Left renal pelvis (tissue), 4 donors: Measurements from ENCODE around the gene ADORA2A. TPM values are rescaled to one million over a fixed set of nuclear protein-coding genes. Genes with fewer than 3 reads are reported as not detected.

Source experiments
- DNase-seq, 4 donors: peaks; one replicate each; pipeline ENCODE4 v3.0.0-alpha.2; 2013; ENCODE audit warnings: low read depth in 4 of 4, low spot score in 3 of 4
- polyA plus RNA-seq, 4 donors: library from polyadenylated mRNA; unstranded; fragments of 120-200 nt; gene quantifications; one replicate each; pipeline ENCODE4 v1.2.1, GENCODE V29; 2013; ENCODE audit not compliant: insufficient read length in 4 of 4

ADORA2A gene
- polyA plus RNA-seq, 4 donors: 5.1 to 11.9 (median 5.9) TPM

DNA sequence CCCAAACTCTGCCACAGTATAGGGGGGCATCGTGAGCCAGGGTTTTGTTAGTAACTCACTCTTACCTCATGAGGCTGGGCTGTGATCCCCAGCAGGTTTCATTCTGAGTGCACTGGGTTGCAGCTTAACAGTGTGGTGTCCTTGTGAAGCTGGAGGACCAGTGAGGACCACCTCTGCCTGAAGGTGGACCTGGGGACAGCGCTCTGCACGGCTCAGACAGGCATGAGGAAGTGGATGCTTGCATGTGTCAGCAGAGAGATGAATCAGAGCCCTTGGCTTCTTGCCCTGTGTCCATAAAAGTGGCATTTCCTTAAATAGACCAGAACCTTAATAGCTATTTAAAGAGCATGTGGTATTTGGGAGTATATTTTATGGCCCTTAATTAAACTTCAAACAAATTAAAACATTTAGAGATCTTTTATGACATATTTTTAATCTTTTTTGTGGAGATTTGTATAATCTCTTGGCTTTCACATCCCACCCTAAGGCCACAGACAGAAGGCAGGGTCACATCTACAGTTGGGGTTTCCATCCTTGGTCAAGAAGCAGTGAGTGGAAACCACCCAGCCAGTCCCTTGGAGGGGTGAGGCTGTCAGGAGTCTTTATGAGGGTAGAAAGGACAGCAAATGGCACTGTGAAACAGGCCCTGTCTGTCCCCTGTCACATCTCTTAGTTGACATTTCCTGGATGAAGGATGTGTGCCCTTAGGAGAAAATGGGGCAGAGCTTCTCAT is 24.8 kb upstream of the ADORA2A start:
- DNase-seq: peak; percentile 56 to 66 (median 58)

- no peak for DNase-seq
Observed at GRCh38 chr22:24403346-24403745, 24.1 kb upstream of the ADORA2A start.

DNA sequence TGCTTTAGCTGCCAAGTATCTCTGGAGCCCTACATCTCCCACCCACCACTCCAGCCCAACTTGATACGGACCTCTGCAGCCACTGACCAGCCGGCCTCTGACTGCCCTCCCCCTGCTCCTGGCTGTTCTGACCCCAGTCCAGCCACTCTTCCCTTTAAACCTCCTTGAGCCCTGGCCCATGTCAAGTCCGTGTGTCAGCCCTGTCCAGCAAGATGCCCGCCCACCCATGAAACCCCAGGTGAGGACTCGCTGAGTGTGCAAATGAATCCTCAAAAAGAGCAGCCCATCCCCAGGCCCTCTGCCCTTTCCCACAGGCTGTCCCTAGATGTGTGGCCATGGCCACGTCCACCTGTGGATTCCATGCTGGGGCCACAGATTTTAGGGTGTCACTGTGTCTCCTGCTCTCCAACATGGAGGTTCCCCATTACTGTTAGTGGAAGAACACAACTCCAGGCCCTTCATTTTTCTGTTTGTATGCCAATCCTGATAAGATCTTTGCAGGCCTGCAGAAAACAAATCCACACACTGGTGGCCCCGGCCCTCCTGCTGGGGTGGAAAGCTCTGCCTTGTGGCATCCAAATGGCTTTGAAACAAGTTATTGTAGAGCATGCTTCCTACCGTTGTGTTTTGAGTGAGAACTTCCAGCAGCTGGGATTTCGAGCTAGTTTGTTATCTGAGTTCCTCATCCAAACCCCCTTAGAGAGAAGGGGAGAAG is 22.7 kb upstream of the ADORA2A start:
- DNase-seq: no peak

- DNase-seq: no peak
Observed at GRCh38 chr22:24405631-24406321, 21.6 kb upstream of the ADORA2A start.

DNA sequence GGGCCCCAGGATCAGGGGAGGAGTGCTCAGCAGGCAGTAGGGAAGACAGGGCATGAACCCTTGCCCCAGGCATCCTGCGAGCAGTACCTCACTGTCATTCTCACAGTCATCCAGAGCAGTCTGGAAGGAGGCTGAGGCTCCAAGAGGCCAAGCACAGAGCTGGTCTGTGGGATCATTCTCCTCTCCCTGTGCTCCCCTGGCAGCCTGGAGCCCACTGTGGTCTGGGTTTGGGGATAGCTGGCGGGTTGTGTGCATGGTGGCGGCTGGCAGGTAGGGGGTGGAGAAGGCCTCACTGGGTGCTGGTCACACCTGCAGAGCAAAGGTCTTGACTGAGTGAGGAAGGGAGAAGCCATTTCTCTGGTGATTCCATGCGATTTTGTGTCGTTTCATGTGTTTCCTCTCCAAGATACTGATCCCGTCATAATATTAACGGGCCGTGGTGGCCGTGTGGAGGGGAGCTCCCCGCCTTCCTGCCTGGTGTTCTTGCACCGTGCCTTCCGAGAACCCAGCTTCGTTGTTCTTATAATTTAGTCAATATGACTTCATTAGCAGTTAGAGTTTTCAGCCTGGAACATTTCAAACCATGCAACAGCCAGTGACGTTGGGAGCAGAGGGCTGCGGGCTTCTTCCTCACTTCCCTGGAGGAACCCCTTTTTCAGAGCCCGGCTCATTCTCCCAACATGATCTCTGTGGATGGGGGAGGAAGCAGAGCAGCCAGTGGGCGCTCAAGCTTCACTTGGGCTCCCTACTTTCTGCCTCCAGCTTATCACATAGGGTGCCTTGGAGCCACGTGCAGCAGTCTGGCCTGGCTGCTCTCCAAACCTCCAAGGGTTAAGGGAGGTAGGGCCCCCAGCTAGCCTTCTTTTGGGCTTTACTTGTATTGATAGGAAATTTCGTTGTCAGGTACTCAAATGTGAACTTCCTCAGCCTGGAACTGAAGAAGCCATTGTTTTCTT is 20.8 kb upstream of the ADORA2A start:
- DNase-seq: no peak

- no peak for DNase-seq
Observed at GRCh38 chr22:24407278-24407665, 20.1 kb upstream of the ADORA2A start.

DNA sequence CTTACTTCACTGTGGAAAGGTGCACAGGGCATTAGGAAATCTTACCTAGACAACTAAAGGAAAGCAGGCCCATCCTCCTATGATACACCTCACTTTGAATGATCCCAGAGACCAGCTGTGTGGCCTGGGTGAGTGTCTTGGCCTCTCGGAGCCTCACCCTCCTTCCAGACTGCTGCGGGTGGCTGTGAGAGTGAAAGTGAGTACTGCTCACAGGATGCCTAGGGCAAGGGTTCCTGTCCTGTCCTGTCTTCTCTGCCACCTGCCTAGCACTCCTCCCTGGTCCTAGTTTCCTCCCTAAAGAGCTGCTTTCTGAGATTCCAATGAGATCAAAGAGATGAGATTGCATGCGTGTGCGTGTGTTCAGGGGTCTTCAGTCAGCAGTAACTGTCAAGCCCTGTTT is 19.5 kb upstream of the ADORA2A start:
- DNase-seq: no peak

DNA sequence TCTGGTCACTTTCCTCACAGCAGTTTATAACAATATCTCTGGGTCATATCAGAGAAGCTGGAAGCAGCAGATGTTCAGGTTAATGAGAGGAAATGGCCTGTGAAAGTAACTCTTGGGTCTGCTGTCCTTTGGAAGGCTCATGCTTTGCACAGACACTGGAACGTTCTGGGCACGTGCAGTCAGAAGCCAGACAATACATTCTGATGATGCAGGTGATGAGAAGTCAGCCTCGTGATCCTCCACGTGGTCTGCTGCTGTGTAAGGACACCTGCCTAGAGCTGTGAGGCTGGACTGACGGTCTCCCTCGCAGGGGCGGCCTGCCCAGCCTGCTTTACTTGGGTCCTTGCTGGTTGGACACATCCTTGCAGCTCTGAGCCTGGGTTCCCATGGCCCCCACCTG is 18.8 kb upstream of the ADORA2A start:
- DNase-seq: no peak

GRCh38 chr22:24409707-24410106 is 17.7 kb upstream of the ADORA2A start:
- no peak for DNase-seq

DNA sequence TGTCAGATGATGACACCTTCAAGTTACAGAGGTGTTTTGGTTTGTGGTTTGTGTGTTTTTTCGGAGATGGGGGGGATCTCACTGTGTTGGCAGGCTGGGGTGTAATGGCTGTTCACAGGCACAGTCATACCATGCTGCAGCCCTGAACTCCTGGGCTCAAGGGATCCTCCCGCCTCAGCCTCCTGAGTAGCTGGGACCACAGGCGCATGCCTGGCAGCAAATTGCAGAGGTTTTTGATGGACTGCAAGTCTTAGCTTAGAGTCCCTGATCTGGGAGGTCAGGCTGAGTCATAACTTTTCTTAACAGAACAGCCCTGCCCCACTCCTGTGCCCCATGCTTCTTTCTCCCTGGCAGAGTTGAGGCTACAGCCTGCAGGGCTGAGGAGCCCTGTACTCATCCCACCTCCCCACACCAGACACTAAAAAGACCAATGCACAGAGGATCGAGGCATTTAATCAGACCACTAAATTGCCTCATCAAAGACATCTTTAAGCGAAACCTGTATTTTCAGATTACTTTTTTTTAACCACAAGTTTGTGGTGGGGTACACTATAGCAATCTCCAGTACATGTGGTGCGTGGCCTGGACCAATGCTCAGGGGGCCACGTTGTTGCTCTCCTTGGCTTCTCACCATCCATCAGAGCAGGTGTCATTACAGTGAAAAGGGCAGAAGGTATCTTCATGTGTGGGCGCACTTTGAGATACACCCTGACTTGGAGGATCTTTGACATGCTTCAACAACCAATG is 17.1 kb upstream of the ADORA2A start:
- DNase-seq: no peak

GRCh38 chr22:24411256-24412004 is 16.0 kb upstream of the ADORA2A start:
- no peak for DNase-seq

DNA sequence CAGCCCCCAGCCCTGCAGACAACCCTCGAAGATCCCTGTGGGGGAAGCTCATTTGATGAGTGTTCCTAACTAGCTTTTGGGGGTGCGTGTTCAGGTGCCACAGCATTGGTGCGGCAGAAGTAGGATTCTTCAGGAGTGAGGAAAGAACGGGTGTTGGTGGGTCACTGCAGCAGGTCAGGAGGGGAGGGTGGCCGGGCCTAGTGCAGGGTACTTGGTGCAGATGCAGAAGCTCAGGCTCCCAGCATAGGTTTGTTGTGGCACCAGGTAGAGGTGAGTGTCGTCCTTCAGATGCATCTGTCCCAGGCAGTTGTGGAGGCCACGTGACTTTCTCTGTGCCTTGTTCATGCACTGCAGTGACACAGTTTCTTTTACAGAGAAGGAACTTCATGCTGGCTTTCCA is 15.1 kb upstream of the ADORA2A start:
- no peak for DNase-seq

- no peak for DNase-seq
Observed at GRCh38 chr22:24413271-24413670, 14.1 kb upstream of the ADORA2A start.

- no peak for DNase-seq
Observed at GRCh38 chr22:24413736-24414385, 13.5 kb upstream of the ADORA2A start.

DNA sequence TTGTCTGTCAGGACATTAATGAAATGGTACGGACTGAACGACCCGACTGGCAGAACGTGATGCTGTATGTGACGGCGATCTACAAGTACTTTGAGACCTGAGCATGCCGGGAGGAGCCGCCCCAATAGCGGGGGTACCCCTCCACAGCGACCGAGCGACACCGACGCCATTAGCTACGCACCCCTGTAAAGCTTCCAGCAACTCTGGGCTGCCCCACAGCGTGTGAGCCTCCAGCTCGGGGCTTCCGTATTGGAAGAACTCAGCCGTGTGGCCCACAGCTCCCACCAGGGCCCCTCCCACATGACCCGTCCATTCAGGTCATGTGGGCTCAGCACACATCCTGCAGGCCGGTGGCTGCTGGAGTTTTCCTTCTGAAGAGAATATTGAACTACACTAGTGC is 12.9 kb upstream of the ADORA2A start:
- no peak for DNase-seq

DNA sequence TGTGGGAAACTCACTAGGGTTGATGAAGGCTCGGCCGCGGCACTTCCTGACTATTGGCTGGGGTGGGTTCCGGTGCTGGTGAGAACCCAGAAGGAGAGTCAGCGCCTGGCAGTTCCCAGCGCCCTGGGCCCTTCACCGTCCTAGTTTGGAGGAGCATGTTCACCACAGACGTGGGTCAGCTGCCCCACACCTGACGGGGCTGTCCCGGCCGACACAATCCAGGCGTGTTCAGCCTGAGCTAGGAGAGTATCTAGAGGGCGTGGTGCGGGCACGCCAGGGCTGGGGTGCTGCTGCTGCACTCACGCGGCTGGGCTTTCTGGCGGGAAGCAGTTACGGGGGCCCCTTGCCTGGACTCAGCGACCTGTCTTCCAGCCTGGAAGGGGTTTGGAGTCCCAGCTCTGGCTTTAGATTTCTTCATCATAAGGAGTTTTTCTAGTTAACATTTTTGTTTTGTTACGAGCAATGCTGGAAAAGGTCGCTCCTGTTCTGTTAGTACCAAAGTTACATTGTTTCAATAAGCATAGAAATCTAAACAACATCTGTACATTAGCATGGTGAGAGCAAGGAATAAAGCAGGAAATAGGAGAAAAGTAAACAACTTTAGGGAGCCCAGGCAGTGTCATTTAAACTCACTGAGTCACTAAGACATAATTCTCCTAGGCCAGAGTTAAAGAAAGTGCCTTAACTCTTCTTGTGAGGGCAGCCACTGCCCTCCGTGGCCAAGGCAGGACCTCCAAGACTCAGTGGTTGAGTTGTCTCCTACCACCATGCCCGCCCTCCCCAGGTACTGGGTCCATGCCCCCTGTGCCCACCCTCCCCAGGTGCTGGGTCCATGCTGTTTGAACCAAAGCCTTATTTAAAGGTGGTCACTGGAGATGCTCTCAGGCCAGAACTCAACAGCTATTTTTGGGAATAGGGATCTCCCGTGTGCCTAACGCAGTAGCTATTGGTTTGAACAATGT is 12.1 kb upstream of the ADORA2A start:
- no peak for DNase-seq

DNA sequence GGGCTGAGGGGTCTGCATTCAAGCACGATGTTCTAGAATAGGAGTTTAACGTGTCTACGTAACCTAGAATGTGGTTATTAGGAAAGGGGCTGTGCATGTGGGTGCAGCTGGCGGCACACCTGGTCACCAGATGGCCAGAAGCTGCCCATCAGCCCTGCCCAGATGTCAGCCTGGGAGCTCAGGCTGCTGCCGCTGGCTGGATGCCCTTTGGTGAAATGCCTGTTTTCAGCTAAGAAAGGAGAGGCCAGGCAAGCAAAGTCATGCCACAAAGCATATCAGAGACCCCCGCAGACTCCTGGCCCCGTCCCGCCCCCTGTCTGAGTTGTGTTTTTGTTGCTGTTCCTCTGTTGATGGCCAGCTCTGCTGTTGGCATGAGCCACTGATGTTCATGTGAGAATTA is 11.3 kb upstream of the ADORA2A start:
- DNase-seq: no peak

GRCh38 chr22:24416611-24417010 is 10.8 kb upstream of the ADORA2A start:
- no peak for DNase-seq
